ENCODE results near the gene RYK.
"Not testable (repeated sequence)": the region's sequence is repeated elsewhere in the genome, so short reads cannot be mapped to it uniquely, and the experiment has no call there.

The RYK gene

DNA sequence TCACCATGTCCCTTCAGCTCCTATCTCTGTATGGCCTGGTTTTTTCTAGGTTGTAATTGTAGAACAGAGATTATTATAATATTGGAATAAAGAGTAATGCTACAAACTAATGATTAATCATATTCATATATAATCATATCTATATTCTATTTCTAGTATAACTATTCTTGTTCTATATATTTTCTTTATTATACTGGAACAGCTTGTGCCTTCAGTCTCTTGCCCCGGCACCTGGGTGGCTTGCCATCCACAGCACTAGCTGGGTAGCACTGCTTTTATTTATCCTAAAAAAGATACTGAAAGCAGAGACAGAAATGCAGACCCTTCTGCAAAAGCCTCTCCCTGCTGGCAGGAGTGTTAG is 25.9 kb downstream of the RYK start:
- H3K27ac Mint-ChIP-seq; H3K4me3 Mint-ChIP-seq; H3K9me3 Mint-ChIP-seq; H3K27me3 Mint-ChIP-seq (ENCODE audit: low read depth): not testable (repeated sequence)
- peak in 2 of 3 experiments; percentile 23 to 28 for TF ChIP-seq CTCF (IDR thresholded peaks at IDR 0.05; ENCODE audit: unreplicated experiment in 3 of 3)
- Mint-ChIP-seq H3K4me1 (peaks cover 16% of the 10 kb centered on the region), H3K36me3 (ENCODE audit: low read depth) (peaks cover 21% of the 10 kb centered on the region)

GRCh38 chr3:134222835-134223234 is 27.8 kb downstream of the RYK start:
- TF ChIP-seq CTCF (IDR thresholded peaks at IDR 0.05; ENCODE audit: unreplicated experiment in 3 of 3) = no peak
- H3K36me3 Mint-ChIP-seq (ENCODE audit: low read depth) = peaks cover 23% of the 10 kb centered on the region
- H3K27ac Mint-ChIP-seq = no peak overlapping the region
- no peaks in the 10 kb centered on the region for H3K9me3 Mint-ChIP-seq
- H3K4me1 Mint-ChIP-seq = peaks cover 20% of the 10 kb centered on the region
- H3K4me3 Mint-ChIP-seq = no peak overlapping the region
- H3K27me3 Mint-ChIP-seq (ENCODE audit: low read depth) = no peaks in the 10 kb centered on the region

DNA sequence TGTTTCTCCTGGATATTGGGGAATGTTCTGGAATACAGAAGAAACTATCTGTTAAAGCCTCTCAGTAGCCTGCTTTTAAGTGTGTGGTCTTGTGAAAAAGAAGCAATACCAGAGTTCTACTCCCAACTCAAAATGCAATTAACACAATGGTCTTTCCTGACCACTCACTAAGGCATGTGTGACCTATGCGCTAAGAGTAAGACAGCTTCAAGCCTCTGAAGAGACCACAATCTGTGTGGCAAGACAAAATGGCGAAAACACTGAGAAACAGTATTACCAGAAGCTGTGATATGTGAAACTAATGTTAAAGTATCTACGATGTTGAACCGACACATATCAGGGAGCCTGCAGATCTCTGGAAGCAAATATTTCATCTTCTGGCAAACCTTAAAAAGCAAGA is 33.8 kb downstream of the RYK start:
- Mint-ChIP-seq H3K4me1 (peaks cover 9% of the 10 kb centered on the region), H3K36me3 (ENCODE audit: low read depth) (peaks cover 31% of the 10 kb centered on the region), H3K27ac (no peak overlapping the region)

DNA sequence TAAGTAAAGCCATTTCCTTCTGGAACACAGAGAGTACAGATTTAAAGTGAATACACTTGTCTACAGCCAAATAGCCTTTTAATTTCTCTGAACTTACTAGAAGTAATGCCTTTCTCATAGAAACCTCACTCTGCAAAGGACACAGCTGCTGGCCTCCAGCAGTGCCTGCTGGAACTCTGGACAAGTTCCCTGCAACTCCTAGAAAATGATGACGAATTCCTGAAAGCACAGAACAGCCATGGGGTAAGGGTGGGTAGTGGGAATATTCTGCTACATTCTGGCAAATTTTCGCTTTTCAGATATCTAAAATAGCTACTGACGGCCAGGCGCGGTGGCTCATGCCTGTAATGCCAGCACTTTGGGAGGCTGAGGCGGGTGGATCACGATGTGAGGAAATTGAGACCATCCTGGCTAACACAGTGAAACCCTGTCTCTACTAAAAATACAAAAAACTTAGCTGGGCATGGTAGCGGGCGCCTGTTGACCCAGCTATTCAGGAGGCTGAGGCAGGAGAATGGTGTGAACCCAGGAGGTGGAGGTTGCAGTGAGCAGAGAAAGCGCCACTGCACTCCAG is 34.4 kb downstream of the RYK start:
- peaks cover 35% of the 10 kb centered on the region for H3K36me3 Mint-ChIP-seq (ENCODE audit: low read depth)
- TF ChIP-seq CTCF (IDR thresholded peaks at IDR 0.05; ENCODE audit: unreplicated experiment in 3 of 3) = no peak
- peaks cover 9% of the 10 kb centered on the region for H3K4me1 Mint-ChIP-seq
- no peak overlapping the region for H3K4me3 Mint-ChIP-seq
- H3K9me3 Mint-ChIP-seq = no peaks in the 10 kb centered on the region
- no peak overlapping the region for H3K27ac Mint-ChIP-seq
- no peaks in the 10 kb centered on the region for H3K27me3 Mint-ChIP-seq (ENCODE audit: low read depth)

More for the DNA sequence above, 33.8 kb downstream of the RYK start:
- H3K9me3 Mint-ChIP-seq = no peaks in the 10 kb centered on the region
- no peaks in the 10 kb centered on the region for H3K27me3 Mint-ChIP-seq (ENCODE audit: low read depth)
- no peak overlapping the region for H3K4me3 Mint-ChIP-seq
- no peak for TF ChIP-seq CTCF (IDR thresholded peaks at IDR 0.05; ENCODE audit: unreplicated experiment in 3 of 3)

DNA sequence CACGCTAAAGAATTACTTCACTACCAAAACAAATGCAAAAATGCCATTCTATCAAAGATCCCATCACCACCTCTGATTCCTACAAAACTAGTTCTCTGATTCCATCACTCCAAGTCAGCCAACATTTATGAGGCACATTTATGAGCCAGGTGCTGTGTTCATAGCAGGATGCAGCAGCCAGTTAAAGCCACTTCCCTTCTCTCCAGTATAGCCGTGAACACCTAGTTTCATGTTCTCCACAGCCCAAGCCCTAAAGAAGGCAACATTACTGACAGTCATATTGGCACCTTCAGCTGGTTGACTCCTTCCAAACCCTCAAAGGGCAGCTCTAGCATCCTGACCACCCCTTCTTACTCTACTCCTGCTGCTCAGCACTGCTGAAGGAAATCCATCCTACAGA is 36.4 kb downstream of the RYK start:
- Mint-ChIP-seq H3K36me3 (ENCODE audit: low read depth) (peaks cover 23% of the 10 kb centered on the region), H3K4me1 (no peaks in the 10 kb centered on the region), H3K4me3 (no peak overlapping the region), H3K9me3 (no peaks in the 10 kb centered on the region), H3K27me3 (ENCODE audit: low read depth) (no peaks in the 10 kb centered on the region), H3K27ac (no peak overlapping the region)
- TF ChIP-seq CTCF (IDR thresholded peaks at IDR 0.05; ENCODE audit: unreplicated experiment in 3 of 3) = no peak

DNA sequence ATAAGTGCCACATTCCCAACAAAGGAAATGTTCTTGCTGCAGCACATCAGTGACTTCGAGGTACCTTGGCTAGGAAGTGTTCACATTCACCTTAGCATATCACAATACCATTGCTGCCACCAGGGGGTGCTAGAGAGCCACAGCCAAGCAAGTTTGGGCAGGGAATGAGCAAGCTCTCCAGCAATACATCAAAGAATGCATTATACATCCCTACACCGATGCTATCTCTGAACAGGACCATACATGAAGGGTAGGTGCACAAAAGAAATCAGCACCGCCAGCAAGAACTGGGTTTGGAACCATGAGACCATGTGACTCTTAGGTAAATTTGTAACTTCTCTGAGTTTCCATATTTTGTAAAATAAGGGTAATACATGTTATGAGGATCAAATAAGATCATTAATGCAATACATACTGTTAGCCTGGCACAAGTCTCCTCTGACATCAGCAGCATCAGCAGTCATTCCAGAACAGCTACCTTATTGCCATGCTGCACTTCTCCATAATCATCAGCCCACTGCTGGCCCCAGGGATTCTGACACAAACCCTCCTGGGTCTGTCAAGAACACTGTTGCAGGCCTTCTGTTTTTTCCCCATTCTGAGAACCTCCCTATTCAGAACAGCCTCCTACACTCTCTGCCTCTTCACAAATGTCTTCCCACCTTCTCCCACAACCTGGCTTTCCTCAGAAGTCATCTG is 37.5 kb downstream of the RYK start:
- Mint-ChIP-seq H3K27ac (no peak overlapping the region), H3K36me3 (ENCODE audit: low read depth) (peaks cover 24% of the 10 kb centered on the region), H3K27me3 (ENCODE audit: low read depth) (no peaks in the 10 kb centered on the region), H3K9me3 (no peaks in the 10 kb centered on the region), H3K4me1 (no peaks in the 10 kb centered on the region), H3K4me3 (no peak overlapping the region)
- TF ChIP-seq CTCF (IDR thresholded peaks at IDR 0.05; ENCODE audit: unreplicated experiment in 3 of 3) = peak; percentile 92 to 96 (median 94)

Measured in nephron (organoid).